Ectodermal cell (in vitro differentiated cells): ENCODE results near the gene ABHD14A.

ENCODE experiments used
- H3K27ac ChIP-seq: 2 replicates; pipeline ENCODE4 v1.7.0; 2013; ENCODE audit warnings: mild to moderate bottlenecking, low read depth, low read length; ENCODE audit not compliant: insufficient read depth, poor library complexity, severe bottlenecking
- H3K27me3 ChIP-seq: 2 replicates; pipeline ENCODE4 v1.7.0; 2013; ENCODE audit warnings: mild to moderate bottlenecking, low read length; ENCODE audit not compliant: insufficient read depth, control insufficient read depth, poor library complexity, severe bottlenecking
- H3K36me3 ChIP-seq: one replicate; pipeline ENCODE4 v1.7.0; 2013; ENCODE audit warnings: low read length; ENCODE audit not compliant: control insufficient read depth, insufficient read depth
- H3K4me1 ChIP-seq: one replicate; pipeline ENCODE4 v1.7.0; 2013; ENCODE audit warnings: low read length; ENCODE audit not compliant: control insufficient read depth, insufficient read depth
- H3K4me3 ChIP-seq: 2 replicates; pipeline ENCODE4 v1.7.0; 2013; ENCODE audit warnings: low read depth, low read length, control low read depth; ENCODE audit not compliant: insufficient read depth
- H3K9me3 ChIP-seq: 2 replicates; pipeline ENCODE4 v1.7.0; 2013; ENCODE audit warnings: mild to moderate bottlenecking, low read length, moderate library complexity; ENCODE audit not compliant: control insufficient read depth
- WGBS, 2 experiments: methylation state at CpG; one replicate each; pipeline ENCODE4 v1.1.7; 2013; ENCODE audit warnings: missing lambda C conversion rate in 2 of 2; 5-methylcytosine and 5-hydroxymethylcytosine counted together

Gene ABHD14A

GRCh38 chr3:52020796-52021195 is 45.9 kb downstream of the ABHD14A start:
- H3K9me3 ChIP-seq = no peaks in the 10 kb centered on the region
- no peaks in the 10 kb centered on the region for H3K36me3 ChIP-seq
- no peak overlapping the region for H3K4me3 ChIP-seq
- 95% methylated on average over 7 of the region's 7 CpGs for WGBS, 2 experiments
- H3K27me3 ChIP-seq = no peaks in the 10 kb centered on the region
- H3K4me1 ChIP-seq = peaks cover 41% of the 10 kb centered on the region
- no peak overlapping the region for H3K27ac ChIP-seq

- H3K27me3 ChIP-seq = no peaks in the 10 kb centered on the region
- H3K36me3 ChIP-seq = no peaks in the 10 kb centered on the region
- H3K4me1 ChIP-seq = peaks cover 47% of the 10 kb centered on the region
- 91 to 92% methylated on average over 10 of the region's 10 CpGs for WGBS, 2 experiments
- H3K4me3 ChIP-seq = no peak overlapping the region
- no peaks in the 10 kb centered on the region for H3K9me3 ChIP-seq
- H3K27ac ChIP-seq = no peak overlapping the region
These were observed 46.8 kb downstream of the ABHD14A start for GRCh38 chr3:52021489-52022268.

- H3K27ac ChIP-seq = no peak overlapping the region
- peaks cover 47% of the 10 kb centered on the region for H3K4me1 ChIP-seq
- H3K9me3 ChIP-seq = no peaks in the 10 kb centered on the region
- H3K36me3 ChIP-seq = no peaks in the 10 kb centered on the region
- H3K27me3 ChIP-seq = no peaks in the 10 kb centered on the region
- no peak overlapping the region for H3K4me3 ChIP-seq
- 78 to 80% methylated on average over 20 of the region's 20 CpGs for WGBS, 2 experiments
These were observed 47.6 kb downstream of the ABHD14A start for GRCh38 chr3:52022323-52023100.

- Histone ChIP-seq H3K4me1 (peaks cover 47% of the 10 kb centered on the region), H3K36me3 (no peaks in the 10 kb centered on the region), H3K27ac (no peak overlapping the region), H3K27me3 (no peaks in the 10 kb centered on the region), H3K4me3 (no peak overlapping the region), H3K9me3 (no peaks in the 10 kb centered on the region)
- WGBS, 2 experiments = 87 to 93% methylated on average over 3 of the region's 3 CpGs
These were observed 48.4 kb downstream of the ABHD14A start for GRCh38 chr3:52023101-52023770.

- Histone ChIP-seq H3K36me3 (no peaks in the 10 kb centered on the region), H3K9me3 (no peaks in the 10 kb centered on the region), H3K4me1 (peaks cover 46% of the 10 kb centered on the region), H3K27ac (no peak overlapping the region), H3K4me3 (no peak overlapping the region), H3K27me3 (no peaks in the 10 kb centered on the region)
- 86 to 88% methylated on average over 8 of the region's 8 CpGs for WGBS, 2 experiments
These were observed 49.2 kb downstream of the ABHD14A start for GRCh38 chr3:52023860-52024764.

GRCh38 chr3:52024765-52025452 is 50.0 kb downstream of the ABHD14A start:
- 86 to 89% methylated on average over 6 of the region's 6 CpGs for WGBS, 2 experiments
- Histone ChIP-seq H3K36me3 (no peaks in the 10 kb centered on the region), H3K4me3 (no peak overlapping the region), H3K27me3 (no peaks in the 10 kb centered on the region), H3K9me3 (no peaks in the 10 kb centered on the region), H3K4me1 (peaks cover 38% of the 10 kb centered on the region), H3K27ac (no peak overlapping the region)

- 91 to 94% methylated on average over 7 of the region's 7 CpGs for WGBS, 2 experiments
- no peaks in the 10 kb centered on the region for H3K27me3 ChIP-seq
These were observed 50.6 kb downstream of the ABHD14A start for GRCh38 chr3:52025453-52025852.

GRCh38 chr3:52026041-52026440 is 51.2 kb downstream of the ABHD14A start:
- WGBS, 2 experiments = 65 to 70% methylated on average over 4 of the region's 4 CpGs
- Histone ChIP-seq H3K27ac (no peak overlapping the region), H3K4me1 (peaks cover 38% of the 10 kb centered on the region), H3K9me3 (no peaks in the 10 kb centered on the region), H3K4me3 (no peak overlapping the region), H3K27me3 (no peaks in the 10 kb centered on the region), H3K36me3 (no peaks in the 10 kb centered on the region)

More at GRCh38 chr3:52025453-52025852, 50.6 kb downstream of the ABHD14A start:
- H3K9me3 ChIP-seq = no peaks in the 10 kb centered on the region
- H3K27ac ChIP-seq = no peak overlapping the region
- no peaks in the 10 kb centered on the region for H3K36me3 ChIP-seq
- H3K4me1 ChIP-seq = peaks cover 38% of the 10 kb centered on the region
- H3K4me3 ChIP-seq = no peak overlapping the region

GRCh38 chr3:52028572-52028971 is 53.7 kb downstream of the ABHD14A start:
- no peaks in the 10 kb centered on the region for H3K36me3 ChIP-seq
- H3K4me3 ChIP-seq = no peak overlapping the region
- H3K9me3 ChIP-seq = no peaks in the 10 kb centered on the region
- no peak overlapping the region for H3K27ac ChIP-seq
- peaks cover 43% of the 10 kb centered on the region for H3K4me1 ChIP-seq
- H3K27me3 ChIP-seq = no peaks in the 10 kb centered on the region
- WGBS, 2 experiments = 91 to 92% methylated on average over 12 of the region's 12 CpGs
